Ammon's horn (tissue), 1 donor: ENCODE results near the gene ELP1.

Source experiments
- DNase-seq: peaks from one replicate; pipeline ENCODE4 v3.0.0-alpha.2; 2016; ENCODE audit warnings: low spot score

ELP1 gene

GRCh38 chr9:108883085-108883484 lies 50.8 kb downstream of the ELP1 start:
- no peak for DNase-seq

- DNase-seq: no peak
These were observed 51.7 kb downstream of the ELP1 start for GRCh38 chr9:108882052-108882888.

GRCh38 chr9:108880738-108881316 lies 53.1 kb downstream of the ELP1 start:
- DNase-seq: no peak

GRCh38 chr9:108877524-108877923 lies 56.4 kb downstream of the ELP1 start:
- no peak for DNase-seq

GRCh38 chr9:108876425-108876824 lies 57.5 kb downstream of the ELP1 start:
- no peak for DNase-seq

- DNase-seq: no peak
These were observed 59.7 kb downstream of the ELP1 start for GRCh38 chr9:108874058-108874788.

GRCh38 chr9:108869092-108869725 lies 64.7 kb downstream of the ELP1 start:
- DNase-seq: no peak

- no peak for DNase-seq
These were observed 66.1 kb downstream of the ELP1 start for GRCh38 chr9:108867829-108868228.

GRCh38 chr9:108867116-108867515 lies 66.8 kb downstream of the ELP1 start:
- DNase-seq: no peak

GRCh38 chr9:108866001-108866420 lies 67.9 kb downstream of the ELP1 start:
- DNase-seq: no peak

- DNase-seq: no peak
These were observed 68.9 kb downstream of the ELP1 start for GRCh38 chr9:108865037-108865436.

- DNase-seq: no peak
These were observed 69.5 kb downstream of the ELP1 start for GRCh38 chr9:108864446-108864845.

- DNase-seq: no peak
These were observed 70.0 kb downstream of the ELP1 start for GRCh38 chr9:108863891-108864290.

GRCh38 chr9:108861997-108862396 lies 71.9 kb downstream of the ELP1 start, which contains the start of gene ACTL7A:
Gene ACTL7A (plus strand): TSS chr9:108862266. CDS start chr9:108862323, 57 bp downstream.
- DNase-seq: no peak

- DNase-seq: no peak
These were observed 72.5 kb downstream of the ELP1 start for GRCh38 chr9:108861464-108861863.

GRCh38 chr9:108860764-108861163 lies 73.2 kb downstream of the ELP1 start:
- DNase-seq: no peak

- no peak for DNase-seq
These were observed 73.6 kb downstream of the ELP1 start for GRCh38 chr9:108860354-108860753.

- DNase-seq: no peak
These were observed 74.3 kb downstream of the ELP1 start for GRCh38 chr9:108859459-108860114.

- no peak for DNase-seq
These were observed 76.4 kb downstream of the ELP1 start for GRCh38 chr9:108857572-108857971.

- DNase-seq: no peak
These were observed 78.0 kb downstream of the ELP1 start, which contains the start of gene ACTL7B for GRCh38 chr9:108855888-108856287. Gene ACTL7B (minus strand): TSS chr9:108855986. CDS start chr9:108855930, 56 bp downstream.

GRCh38 chr9:108855529-108855886 lies 78.4 kb downstream of the ELP1 start:
- DNase-seq: no peak
